HG02642 (cell line): ENCODE data around the gene NRGN.

Experiments
- ATAC-seq: cut with Tn5 transposase; IDR thresholded peaks from one replicate; pipeline ENCODE4 v1.9.1; 2021; ENCODE audit warnings: mild to moderate bottlenecking; ENCODE audit not compliant: unreplicated experiment, poor library complexity

NRGN gene

GRCh38 chr11:124739479-124740276, at the start of gene NRGN:
Gene NRGN (plus strand): TSS chr11:124739942. CDS start chr11:124740085, 143 bp downstream.
- peak; percentile 99 for ATAC-seq

- ATAC-seq = no peak
Measured at GRCh38 chr11:124693142-124693541, 46.6 kb upstream of the NRGN start.

GRCh38 chr11:124699547-124699946, 40.2 kb upstream of the NRGN start:
- ATAC-seq = no peak

- ATAC-seq = no peak
Measured at GRCh38 chr11:124700028-124700427, 39.7 kb upstream of the NRGN start.

- no peak for ATAC-seq
Measured at GRCh38 chr11:124707829-124708228, 31.9 kb upstream of the NRGN start.

GRCh38 chr11:124712392-124712791, 27.4 kb upstream of the NRGN start:
- ATAC-seq = no peak

- no peak for ATAC-seq
Measured at GRCh38 chr11:124716591-124716990, 23.2 kb upstream of the NRGN start.

GRCh38 chr11:124717421-124717785, 22.3 kb upstream of the NRGN start:
- peak; percentile 39 for ATAC-seq

- ATAC-seq = peak; percentile 53
Measured at GRCh38 chr11:124717786-124718651, 21.7 kb upstream of the NRGN start.

GRCh38 chr11:124718801-124719200, 20.9 kb upstream of the NRGN start:
- no peak for ATAC-seq

- ATAC-seq = no peak
Measured at GRCh38 chr11:124719534-124719933, 20.2 kb upstream of the NRGN start.

- ATAC-seq = no peak
Measured at GRCh38 chr11:124722176-124722575, 17.6 kb upstream of the NRGN start.

GRCh38 chr11:124724979-124725718, 14.6 kb upstream of the NRGN start:
- ATAC-seq = peak; percentile 90

GRCh38 chr11:124725719-124726105, 14.0 kb upstream of the NRGN start:
- no peak for ATAC-seq

- ATAC-seq = no peak
Measured at GRCh38 chr11:124727474-124727873, 12.3 kb upstream of the NRGN start.

- no peak for ATAC-seq
Measured at GRCh38 chr11:124728134-124728533, 11.6 kb upstream of the NRGN start.

GRCh38 chr11:124729571-124729970, 10.2 kb upstream of the NRGN start:
- ATAC-seq = no peak

GRCh38 chr11:124732230-124732629, 7.5 kb upstream of the NRGN start:
- ATAC-seq = no peak

GRCh38 chr11:124736736-124737135, 3.0 kb upstream of the NRGN start:
- ATAC-seq = no peak

- ATAC-seq = no peak
Measured at GRCh38 chr11:124737638-124738305, 2.0 kb upstream of the NRGN start.
